Karpas-422 (cell line): Measurements from ENCODE around the gene CCDC124. TPM values are rescaled to one million over a fixed set of nuclear protein-coding genes. Genes with fewer than 3 reads are reported as not detected.

Source experiments
- DNase-seq: peaks from one replicate; pipeline ENCODE4 v3.0.0-alpha.2; 2015
- H2AFZ ChIP-seq: fragments of 200-600 bp; sonication (generic); 2 replicates; pipeline ENCODE4 v1.6.1; 2014; ENCODE audit warnings: antibody characterized with exemption, low read length, mixed read lengths
- H3K27ac ChIP-seq: fragments of 200-600 bp; sonication (generic); 2 replicates; pipeline ENCODE4 v1.5.1; 2014; ENCODE audit warnings: mild to moderate bottlenecking, low read length, moderate library complexity
- H3K27me3 ChIP-seq: fragments of 200-600 bp; sonication (generic); 2 replicates; pipeline ENCODE4 v1.6.1; 2014; ENCODE audit warnings: low read length, mixed read lengths
- H3K36me3 ChIP-seq: fragments of 200-600 bp; sonication (generic); 2 replicates; pipeline ENCODE4 v1.6.1; 2014; ENCODE audit warnings: low read length, mixed read lengths; ENCODE audit not compliant: insufficient read depth
- H3K4me1 ChIP-seq: fragments of 200-600 bp; sonication (generic); 2 replicates; pipeline ENCODE4 v1.6.1; 2014; ENCODE audit warnings: mild to moderate bottlenecking, low read length, mixed read lengths
- H3K4me2 ChIP-seq: fragments of 200-600 bp; sonication (generic); 2 replicates; pipeline ENCODE4 v1.6.1; 2014; ENCODE audit warnings: low read length, low read depth, mild to moderate bottlenecking; ENCODE audit not compliant: poor library complexity, severe bottlenecking
- H3K4me3 ChIP-seq: fragments of 200-600 bp; sonication (generic); 2 replicates; pipeline ENCODE4 v1.5.1; 2014; ENCODE audit warnings: mild to moderate bottlenecking, antibody characterized with exemption, low read length, mixed read lengths
- H3K79me2 ChIP-seq: fragments of 200-600 bp; sonication (generic); 2 replicates; pipeline ENCODE4 v1.6.1; 2014; ENCODE audit warnings: mild to moderate bottlenecking, low read length, mixed read lengths
- H3K9ac ChIP-seq: fragments of 200-600 bp; sonication (generic); 2 replicates; pipeline ENCODE4 v1.6.0; 2014; ENCODE audit warnings: low read length
- H3K9me2 ChIP-seq: fragments of 200-600 bp; sonication (generic), shearing (Covaris generic); replicated peaks from 2 replicates; pipeline ENCODE4 v1.6.0; 2014; ENCODE audit warnings: mild to moderate bottlenecking, low read length, moderate library complexity; ENCODE audit not compliant: insufficient read depth
- H3K9me3 ChIP-seq: fragments of 300-700, 200-600 bp; sonication (generic); 2 replicates; pipeline ENCODE4 v1.6.1; 2014; ENCODE audit warnings: low read length, mixed read lengths
- H4K20me1 ChIP-seq: fragments of 200-600 bp; sonication (generic); 2 replicates; pipeline ENCODE4 v1.6.1; 2014; ENCODE audit warnings: mild to moderate bottlenecking, antibody characterized with exemption, low read length, low read depth; ENCODE audit not compliant: insufficient read depth
- total RNA-seq: library from RNA; depleted of rRNA; stranded (reverse); fragments of >200 nt; shearing (Covaris generic); gene quantifications from 2 replicates; pipeline ENCODE4 v1.2.3, GENCODE V29; 2014; ENCODE audit warnings: low replicate concordance

The CCDC124 gene
- total RNA-seq, 1 experiment from 2014 or later: 13.9 TPM

DNA sequence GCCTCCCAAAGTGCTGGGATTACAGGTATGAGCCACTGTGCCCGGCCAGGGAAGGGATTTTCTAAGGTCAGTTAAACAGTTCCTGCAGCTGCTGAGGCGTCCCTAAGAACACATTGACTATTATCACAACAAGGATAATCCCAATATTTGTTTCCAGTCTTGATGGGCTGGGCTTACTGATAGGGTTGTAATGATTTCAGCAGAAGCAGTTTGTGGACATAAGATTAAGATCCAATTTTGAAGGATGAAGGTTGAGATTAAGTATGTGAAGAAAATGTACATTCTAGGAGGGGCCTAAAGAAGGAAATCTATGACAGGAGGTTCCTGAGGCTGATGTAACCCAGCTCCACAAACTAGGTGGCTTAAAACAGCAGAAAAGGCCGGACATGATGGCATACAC lies 10.7 kb upstream of the CCDC124 start:
- DNase-seq: no peak
- H4K20me1 ChIP-seq: no peaks in the 10 kb centered on the region
- no peak overlapping the region for H3K9ac ChIP-seq
- H3K9me3 ChIP-seq: no peaks in the 10 kb centered on the region
- no peaks in the 10 kb centered on the region for H3K9me2 ChIP-seq
- H3K27me3 ChIP-seq: no peaks in the 10 kb centered on the region
- no peaks in the 10 kb centered on the region for H3K36me3 ChIP-seq
- H3K4me3 ChIP-seq: no peak overlapping the region
- H3K4me1 ChIP-seq: no peaks in the 10 kb centered on the region
- H2AFZ ChIP-seq: no peak overlapping the region
- no peak overlapping the region for H3K4me2 ChIP-seq
- no peak overlapping the region for H3K27ac ChIP-seq
- no peaks in the 10 kb centered on the region for H3K79me2 ChIP-seq

DNA sequence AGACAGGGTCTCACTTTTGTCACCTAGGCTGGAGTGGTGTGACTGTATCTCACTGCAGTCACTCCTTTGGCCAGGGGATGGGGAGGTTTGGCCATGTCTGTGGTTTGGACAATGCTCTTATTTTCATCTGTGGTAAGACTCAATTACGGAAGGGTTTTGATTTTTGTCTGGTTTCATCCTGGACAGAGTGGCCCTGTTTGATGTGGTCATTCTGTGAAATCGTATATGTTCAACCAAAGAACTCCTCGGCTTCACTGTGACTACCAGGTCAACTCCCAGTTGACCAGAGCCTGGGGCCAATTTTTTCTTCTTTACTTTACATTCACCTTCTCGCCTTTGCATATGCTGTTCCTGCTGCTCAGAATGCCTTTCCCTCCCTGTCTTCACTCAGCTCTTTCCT lies 6.8 kb upstream of the CCDC124 start:
- H3K9me3 ChIP-seq: no peaks in the 10 kb centered on the region
- H3K79me2 ChIP-seq: no peaks in the 10 kb centered on the region
- no peaks in the 10 kb centered on the region for H3K9me2 ChIP-seq
- H2AFZ ChIP-seq: no peak overlapping the region
- no peaks in the 10 kb centered on the region for H3K36me3 ChIP-seq
- no peaks in the 10 kb centered on the region for H4K20me1 ChIP-seq
- DNase-seq: peak; percentile 29
- H3K4me2 ChIP-seq: no peak overlapping the region
- H3K4me1 ChIP-seq: no peaks in the 10 kb centered on the region
- no peaks in the 10 kb centered on the region for H3K27me3 ChIP-seq
- no peak overlapping the region for H3K4me3 ChIP-seq
- H3K9ac ChIP-seq: no peak overlapping the region
- H3K27ac ChIP-seq: no peak overlapping the region

DNA sequence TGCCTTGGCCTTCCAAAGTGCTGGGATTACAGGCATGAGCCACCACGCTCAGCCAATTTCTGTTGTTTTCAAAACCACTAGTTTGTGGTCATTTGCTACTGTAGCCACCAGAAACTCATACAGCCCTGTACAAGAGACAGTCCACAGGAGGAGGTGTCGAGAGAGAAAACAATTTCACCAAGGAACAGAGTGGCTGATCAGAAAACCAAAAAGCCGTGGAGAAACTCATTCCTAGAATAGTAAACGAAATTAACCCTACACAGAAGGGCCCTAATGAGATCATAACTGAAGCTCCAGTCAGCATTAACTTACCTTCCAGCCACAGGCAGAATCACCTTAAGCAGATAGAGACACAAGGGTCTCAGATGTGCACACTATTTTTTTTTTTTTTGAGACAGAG lies 3.8 kb upstream of the CCDC124 start:
- no peaks in the 10 kb centered on the region; the same call in 1 of the 2 replicates for H4K20me1 ChIP-seq
- H3K9me2 ChIP-seq: no peaks in the 10 kb centered on the region
- H3K36me3 ChIP-seq: no peaks in the 10 kb centered on the region
- no peaks in the 10 kb centered on the region for H3K9me3 ChIP-seq
- no peak overlapping the region for H2AFZ ChIP-seq
- DNase-seq: peak; percentile 30
- no peak overlapping the region for H3K9ac ChIP-seq
- H3K4me1 ChIP-seq: peaks cover 15% of the 10 kb centered on the region
- no peak overlapping the region for H3K27ac ChIP-seq
- H3K4me3 ChIP-seq: no peak overlapping the region
- no peak overlapping the region for H3K4me2 ChIP-seq
- H3K79me2 ChIP-seq: peaks cover 12% of the 10 kb centered on the region
- H3K27me3 ChIP-seq: no peaks in the 10 kb centered on the region

DNA sequence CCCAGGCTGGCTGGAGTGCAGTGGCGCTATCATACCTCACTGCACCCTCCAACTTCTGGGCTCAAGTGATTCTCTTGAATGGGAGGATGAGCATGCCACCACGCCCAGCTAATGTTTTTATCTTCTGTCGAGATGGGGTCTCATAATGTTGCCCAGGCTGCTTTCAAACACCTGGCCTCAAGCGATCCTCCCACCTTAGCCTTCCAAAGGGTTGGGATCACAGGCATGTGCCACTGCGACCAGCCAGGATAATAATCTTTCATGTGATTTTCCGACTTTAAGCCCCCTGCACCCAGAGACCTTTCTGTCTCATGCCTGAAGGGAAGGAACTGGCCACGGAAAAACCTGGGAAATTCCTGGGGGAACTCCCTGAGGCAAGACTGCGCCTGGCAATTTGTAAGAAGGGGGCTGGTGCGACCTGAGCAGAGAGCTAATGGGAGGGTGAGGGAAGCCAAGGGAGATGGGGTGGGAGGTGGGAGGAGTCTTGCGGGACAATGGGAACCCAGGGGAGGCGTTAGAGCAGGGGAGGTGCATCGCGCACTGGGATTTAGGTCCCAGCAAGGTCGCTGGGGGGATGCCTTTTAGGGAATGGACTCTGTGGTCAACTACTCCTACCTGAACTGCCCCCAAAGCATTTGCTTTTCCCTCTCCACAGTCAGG lies 1.2 kb upstream of the CCDC124 start:
- no peaks in the 10 kb centered on the region for H3K36me3 ChIP-seq
- peaks cover 18% of the 10 kb centered on the region for H3K4me1 ChIP-seq
- peak overlapping the region; percentile 99 for H3K4me3 ChIP-seq
- no peak overlapping the region for H3K27ac ChIP-seq
- peaks cover 18% of the 10 kb centered on the region for H3K79me2 ChIP-seq
- H3K4me2 ChIP-seq: peak overlapping the region; percentile 95
- H2AFZ ChIP-seq: peak overlapping the region; percentile 84
- peak; percentile 52 for DNase-seq
- H3K27me3 ChIP-seq: no peaks in the 10 kb centered on the region
- peak overlapping the region; percentile 96 for H3K9ac ChIP-seq
- no peaks in the 10 kb centered on the region for H3K9me3 ChIP-seq
- no peaks in the 10 kb centered on the region; the same call in 1 of the 2 replicates for H4K20me1 ChIP-seq
- H3K9me2 ChIP-seq: no peaks in the 10 kb centered on the region

DNA sequence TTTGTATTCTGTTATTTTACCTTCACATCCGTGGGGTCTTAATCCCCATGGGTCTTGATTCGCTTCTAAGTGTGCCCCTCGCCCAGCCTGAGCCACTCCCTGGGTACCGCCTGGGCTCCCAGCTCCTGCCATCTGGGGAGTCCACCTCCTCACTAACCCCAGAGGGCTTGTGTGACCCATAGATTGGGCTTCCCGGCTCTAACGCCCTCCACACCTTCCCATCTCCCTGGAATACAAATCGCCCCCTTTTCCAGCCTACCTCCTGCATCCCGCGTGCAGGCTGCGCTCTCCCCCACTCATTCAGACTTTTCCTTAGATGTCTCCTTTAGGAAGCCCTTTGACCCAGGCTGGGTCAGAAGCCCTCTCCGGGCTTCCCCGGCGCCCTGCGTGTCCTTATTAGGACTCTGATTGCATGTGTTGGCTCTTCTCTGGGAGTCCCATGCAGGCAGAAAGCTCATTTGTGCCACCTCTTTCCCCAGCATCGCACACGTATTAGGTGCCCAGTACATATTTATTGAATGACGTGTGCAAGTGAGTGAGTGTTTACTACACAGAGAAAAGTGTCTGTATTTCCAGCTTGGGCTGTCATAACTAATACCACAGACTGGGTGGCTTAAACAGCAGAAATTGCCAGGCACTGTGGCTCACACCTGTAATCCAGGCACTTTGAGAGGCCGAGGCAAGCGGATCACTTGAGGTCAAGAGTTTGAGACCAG lies 757 bp downstream of the CCDC124 start:
- peak overlapping the region; percentile 96 for H3K9ac ChIP-seq
- H4K20me1 ChIP-seq: no peaks in the 10 kb centered on the region; the same call in 1 of the 2 replicates
- H3K9me3 ChIP-seq: no peaks in the 10 kb centered on the region
- no peaks in the 10 kb centered on the region for H3K36me3 ChIP-seq
- DNase-seq: peak; percentile 54
- peaks cover 18% of the 10 kb centered on the region for H3K79me2 ChIP-seq
- no peaks in the 10 kb centered on the region for H3K9me2 ChIP-seq
- H3K4me1 ChIP-seq: peaks cover 18% of the 10 kb centered on the region
- H3K4me2 ChIP-seq: peak overlapping the region; percentile 95
- peak overlapping the region; percentile 99 for H3K4me3 ChIP-seq
- no peak overlapping the region; the same call in 1 of the 2 replicates for H3K27ac ChIP-seq
- H2AFZ ChIP-seq: no peak overlapping the region
- H3K27me3 ChIP-seq: no peaks in the 10 kb centered on the region

DNA sequence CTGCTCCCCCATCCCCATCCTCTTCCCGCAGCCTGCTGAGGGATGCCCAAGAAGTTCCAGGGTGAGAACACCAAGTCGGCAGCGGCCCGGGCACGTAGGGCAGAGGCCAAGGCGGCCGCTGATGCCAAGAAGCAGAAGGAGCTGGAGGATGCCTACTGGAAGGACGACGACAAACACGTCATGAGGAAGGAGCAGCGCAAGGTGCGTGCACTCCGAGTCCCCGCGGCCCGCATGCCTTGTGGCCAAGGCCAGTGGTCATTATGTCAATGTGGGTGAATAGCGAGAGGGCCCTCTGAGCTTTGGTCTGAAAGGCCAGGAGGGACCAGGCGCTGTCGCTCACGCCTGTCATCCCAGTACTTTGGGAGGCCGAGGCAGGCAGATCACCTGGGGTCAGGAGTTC lies 3.6 kb downstream of the CCDC124 start:
- no peaks in the 10 kb centered on the region for H3K9me3 ChIP-seq
- H3K27ac ChIP-seq: no peak overlapping the region
- H3K4me2 ChIP-seq: no peak overlapping the region
- no peak overlapping the region for H3K9ac ChIP-seq
- peaks cover 18% of the 10 kb centered on the region for H3K4me1 ChIP-seq
- no peak overlapping the region for H3K4me3 ChIP-seq
- H3K36me3 ChIP-seq: no peaks in the 10 kb centered on the region
- H3K27me3 ChIP-seq: no peaks in the 10 kb centered on the region
- H3K79me2 ChIP-seq: peaks cover 18% of the 10 kb centered on the region
- no peak overlapping the region for H2AFZ ChIP-seq
- DNase-seq: peak; percentile 33
- no peaks in the 10 kb centered on the region; the same call in 1 of the 2 replicates for H4K20me1 ChIP-seq
- H3K9me2 ChIP-seq: no peaks in the 10 kb centered on the region

DNA sequence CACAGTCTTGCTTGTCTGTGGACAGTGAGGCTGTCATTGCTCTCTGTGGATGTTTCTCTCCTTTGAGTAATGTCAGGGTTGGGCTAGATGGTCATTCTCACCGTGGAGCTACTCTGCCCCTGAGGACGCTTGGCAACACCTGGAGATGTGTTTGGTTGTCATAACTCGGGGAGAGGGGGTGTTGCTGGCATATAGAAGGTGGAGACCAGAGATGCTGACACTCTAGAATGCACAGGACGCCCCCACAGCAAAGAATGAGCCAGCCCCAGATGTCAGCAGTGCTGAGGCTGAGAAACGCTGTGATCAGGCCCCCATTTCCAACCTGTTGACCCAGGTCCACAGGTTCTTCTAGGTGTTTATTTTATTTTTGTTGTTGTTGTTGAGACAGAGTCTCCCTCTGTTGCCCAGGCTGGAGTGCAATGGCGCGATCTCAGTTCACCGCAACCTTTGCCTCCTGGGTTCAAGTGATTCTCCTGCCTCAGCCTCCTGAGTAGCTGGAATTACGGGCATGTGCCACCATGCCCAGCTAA lies 4.6 kb downstream of the CCDC124 start:
- Histone ChIP-seq H3K27ac (no peak overlapping the region), H3K4me3 (no peak overlapping the region), H3K9me3 (no peaks in the 10 kb centered on the region), H4K20me1 (no peaks in the 10 kb centered on the region; the same call in 1 of the 2 replicates), H3K9me2 (no peaks in the 10 kb centered on the region), H3K36me3 (no peaks in the 10 kb centered on the region), H2AFZ (no peak overlapping the region), H3K4me2 (no peak overlapping the region), H3K4me1 (peaks cover 10% of the 10 kb centered on the region), H3K79me2 (peaks cover 18% of the 10 kb centered on the region), H3K9ac (no peak overlapping the region), H3K27me3 (no peaks in the 10 kb centered on the region)
- peak; percentile 31 for DNase-seq

DNA sequence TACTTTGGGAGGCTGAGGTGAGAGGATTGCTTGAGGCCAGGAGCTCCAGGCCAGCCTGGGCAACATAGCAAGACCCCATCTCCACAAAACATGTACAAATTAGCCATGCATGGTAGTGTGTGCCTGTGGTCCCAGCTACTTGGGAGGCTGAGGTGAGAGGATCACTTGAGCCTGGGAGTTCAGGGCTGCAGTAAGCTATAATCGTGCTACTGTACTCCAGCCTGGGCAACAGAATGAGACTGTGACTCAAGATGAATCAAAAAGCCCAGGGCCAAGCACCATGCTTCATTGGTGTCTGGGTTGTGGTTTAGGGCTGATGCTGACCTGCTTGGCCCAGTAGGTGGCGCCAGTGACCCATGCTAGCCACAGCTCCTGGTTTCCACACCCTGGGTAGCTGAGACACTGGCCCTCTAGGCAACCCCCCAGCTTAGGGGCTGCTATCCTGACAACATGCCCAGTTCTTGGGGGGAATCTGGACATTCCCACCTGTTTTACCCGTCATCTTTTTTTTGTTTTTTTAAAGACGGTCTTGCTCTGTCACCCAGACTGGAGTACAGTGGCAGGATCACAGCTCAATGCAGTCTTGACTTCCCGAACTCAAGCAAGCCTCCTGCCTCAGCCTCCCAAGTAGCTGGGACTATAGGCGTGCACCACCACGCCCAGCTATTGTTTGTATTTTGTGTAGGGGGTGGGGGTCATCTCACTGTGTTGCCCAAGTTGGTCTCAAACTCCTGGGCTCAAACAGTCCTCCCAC lies 5.5 kb downstream of the CCDC124 start:
- H3K27ac ChIP-seq: no peak overlapping the region
- no peaks in the 10 kb centered on the region for H3K9me3 ChIP-seq
- no peaks in the 10 kb centered on the region; the same call in 1 of the 2 replicates for H4K20me1 ChIP-seq

More for the DNA sequence above, 5.5 kb downstream of the CCDC124 start:
- Histone ChIP-seq H3K9me2 (no peaks in the 10 kb centered on the region), H3K9ac (no peak overlapping the region), H3K36me3 (no peaks in the 10 kb centered on the region), H3K4me1 (peaks cover 10% of the 10 kb centered on the region), H3K4me2 (no peak overlapping the region), H3K79me2 (peaks cover 15% of the 10 kb centered on the region), H3K4me3 (no peak overlapping the region), H2AFZ (no peak overlapping the region), H3K27me3 (no peaks in the 10 kb centered on the region)
- DNase-seq: peak; percentile 91
